Measurements from ENCODE around the gene SCN3B. TPM values are rescaled to one million over a fixed set of nuclear protein-coding genes. Genes with fewer than 3 reads are reported as not detected.

SCN3B gene
- total RNA-seq, 1 experiment from 2014 or later, result 0.39 TPM

DNA sequence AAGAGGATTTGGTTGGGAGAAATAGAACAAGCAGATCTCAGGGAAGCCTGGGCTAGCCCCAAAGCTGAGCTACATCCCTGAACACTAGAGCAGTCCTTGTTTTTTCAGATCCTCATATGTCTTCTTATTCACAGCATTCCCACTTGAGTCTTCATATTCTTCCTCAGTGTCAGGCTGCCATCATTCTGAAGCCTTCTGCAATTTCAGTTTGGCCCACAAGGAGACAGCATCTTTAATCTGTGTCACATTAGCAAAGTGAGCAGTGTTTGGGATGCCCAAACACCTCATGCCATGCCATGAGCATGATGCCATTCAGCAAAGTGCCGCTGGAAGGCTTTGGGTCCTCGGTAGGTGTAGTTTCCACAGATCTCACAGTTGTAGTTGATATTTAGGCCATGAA lies 56.6 kb downstream of the SCN3B start:
- DNase-seq (ENCODE audit: low spot score), result no peak

DNA sequence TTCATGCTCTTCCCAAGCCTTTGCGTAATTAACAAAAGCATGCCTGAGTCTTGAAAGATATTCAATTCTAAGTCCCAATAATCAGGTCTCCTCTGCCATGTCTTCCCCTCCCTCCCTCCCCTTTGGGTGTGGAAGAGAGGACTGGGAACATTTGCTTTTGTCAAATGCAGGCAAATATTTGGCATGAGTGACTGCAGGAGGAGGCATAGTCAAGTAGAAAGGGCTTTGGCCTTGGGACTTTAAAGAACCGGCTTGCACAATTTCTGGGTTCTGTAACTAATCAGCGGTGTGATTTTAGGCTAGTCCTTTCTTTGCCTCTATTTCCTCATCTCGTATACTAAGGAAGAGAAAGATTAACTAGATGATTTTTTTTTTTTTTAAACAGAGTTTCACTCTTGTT lies 59.5 kb downstream of the SCN3B start:
- no peak for DNase-seq (ENCODE audit: low spot score)

- peak; percentile 21 for DNase-seq (ENCODE audit: low spot score)
These were observed 60.1 kb downstream of the SCN3B start for GRCh38 chr11:123594188-123594901.

DNA sequence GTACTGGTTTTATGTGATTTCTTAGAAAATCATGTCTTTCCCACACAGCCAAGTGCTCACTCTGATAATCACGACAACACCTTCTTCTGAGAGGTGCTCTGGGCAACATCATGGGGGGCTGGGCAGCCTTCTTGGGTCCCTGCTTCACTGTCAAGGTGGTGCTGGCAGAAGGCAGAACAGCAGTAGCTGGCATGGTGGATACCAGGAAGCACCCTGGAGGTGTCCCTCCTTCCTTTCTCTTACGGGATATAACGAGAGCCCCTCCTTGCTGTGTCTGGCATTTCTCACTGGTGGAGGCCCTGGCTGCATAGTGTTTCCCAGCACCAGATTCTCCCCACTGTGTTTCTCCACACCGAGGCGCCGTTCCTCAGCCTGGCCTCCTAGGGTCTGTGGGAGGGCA lies 60.9 kb downstream of the SCN3B start:
- DNase-seq (ENCODE audit: low spot score), result no peak

- peak; percentile 93 for DNase-seq (ENCODE audit: low spot score)
These were observed 64.0 kb downstream of the SCN3B start for GRCh38 chr11:123590296-123590912.

- no peak for DNase-seq (ENCODE audit: low spot score)
These were observed 65.6 kb downstream of the SCN3B start for GRCh38 chr11:123588864-123589262.

GRCh38 chr11:123588117-123588863 lies 66.1 kb downstream of the SCN3B start:
- no peak for DNase-seq (ENCODE audit: low spot score)

GRCh38 chr11:123587559-123587958 lies 66.9 kb downstream of the SCN3B start:
- no peak for DNase-seq (ENCODE audit: low spot score)

DNA sequence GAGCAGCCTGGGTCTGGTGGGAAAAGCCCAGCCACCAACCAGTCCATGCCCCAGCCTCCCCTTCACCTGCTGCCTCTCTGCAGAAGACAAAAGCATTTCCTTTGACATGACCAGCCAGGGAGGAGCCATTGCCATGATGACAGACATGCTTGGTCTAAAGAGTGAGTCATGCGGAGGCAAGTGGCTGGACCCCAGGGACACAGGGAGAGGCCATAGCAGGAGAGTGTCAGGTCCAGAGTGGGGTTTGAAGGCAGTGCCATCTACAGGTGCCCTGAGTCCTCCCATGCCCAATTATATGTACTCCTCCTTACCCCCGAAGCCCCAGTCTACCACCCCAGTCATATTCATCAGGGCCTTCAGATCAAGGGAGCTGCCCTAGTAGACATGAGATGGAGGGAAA lies 67.4 kb downstream of the SCN3B start:
- peak; percentile 23 for DNase-seq (ENCODE audit: low spot score)

- no peak for DNase-seq (ENCODE audit: low spot score)
These were observed 67.9 kb downstream of the SCN3B start for GRCh38 chr11:123586568-123586967.

GRCh38 chr11:123585706-123586105 lies 68.7 kb downstream of the SCN3B start:
- DNase-seq (ENCODE audit: low spot score), result no peak

- no peak for DNase-seq (ENCODE audit: low spot score)
These were observed 69.2 kb downstream of the SCN3B start for GRCh38 chr11:123585206-123585605.

GRCh38 chr11:123584737-123585136 lies 69.7 kb downstream of the SCN3B start:
- no peak for DNase-seq (ENCODE audit: low spot score)

GRCh38 chr11:123584186-123584585 lies 70.2 kb downstream of the SCN3B start:
- no peak for DNase-seq (ENCODE audit: low spot score)

GRCh38 chr11:123582992-123583504 lies 71.4 kb downstream of the SCN3B start:
- no peak for DNase-seq (ENCODE audit: low spot score)

DNA sequence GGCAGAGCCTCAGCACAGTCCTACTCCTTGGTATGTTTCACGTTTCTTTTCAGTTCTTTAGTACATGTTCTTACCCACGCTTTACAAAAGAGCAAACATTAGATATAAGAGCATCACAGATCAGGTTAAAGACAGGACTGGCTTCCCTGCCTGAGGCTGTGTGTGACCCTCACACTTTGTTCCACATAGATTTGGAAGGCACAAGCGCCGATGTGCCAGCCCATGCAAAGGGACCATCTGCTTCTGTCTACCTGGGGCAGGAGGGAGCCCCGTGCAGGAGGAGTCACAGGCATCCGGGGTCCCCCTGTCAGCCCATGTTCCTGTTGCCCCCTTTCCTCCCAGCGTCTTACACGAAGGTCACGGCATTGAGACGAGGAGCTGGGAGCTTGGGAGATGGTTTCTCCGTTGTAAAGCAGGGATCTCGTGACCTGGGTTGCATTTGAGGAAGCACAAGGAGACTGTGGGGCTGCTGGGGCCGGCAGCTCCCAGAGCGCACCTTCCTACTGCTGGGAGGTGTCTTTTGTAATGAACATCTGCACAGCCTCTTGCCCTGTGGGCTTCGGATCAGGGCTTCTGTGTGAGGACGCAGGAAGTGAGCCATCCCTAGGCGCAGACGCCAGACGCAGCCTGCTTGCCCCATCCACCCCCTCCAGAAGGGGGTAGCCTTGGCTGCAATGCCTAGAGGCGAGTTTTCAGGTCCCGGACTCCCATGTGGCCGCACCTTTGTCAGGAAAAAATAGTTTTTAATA lies 72.6 kb downstream of the SCN3B start:
- DNase-seq (ENCODE audit: low spot score), result no peak

GRCh38 chr11:123580557-123581275 lies 73.7 kb downstream of the SCN3B start:
- DNase-seq (ENCODE audit: low spot score), result peak; percentile 55

DNA sequence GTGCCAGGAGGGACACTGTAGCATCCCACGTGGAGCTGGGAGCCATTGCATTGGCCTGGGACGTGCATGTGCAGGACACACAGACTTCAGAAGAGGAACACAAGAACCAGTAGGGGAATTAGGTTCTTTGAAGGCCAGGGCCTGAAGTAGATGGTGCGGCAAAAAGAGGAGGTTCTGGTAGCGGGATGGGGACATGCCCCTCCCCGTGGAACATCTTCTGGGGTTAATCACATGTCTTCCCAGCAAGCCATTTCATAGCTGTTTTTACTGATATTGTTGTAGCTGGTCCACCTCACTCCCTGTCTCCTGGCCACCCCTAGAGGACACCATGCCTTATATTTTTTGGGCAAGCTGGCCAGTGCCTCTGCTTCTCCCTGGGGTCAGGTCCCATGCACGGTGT lies 74.3 kb downstream of the SCN3B start:
- DNase-seq (ENCODE audit: low spot score), result no peak

GRCh38 chr11:123579482-123579812 lies 75.0 kb downstream of the SCN3B start:
- DNase-seq (ENCODE audit: low spot score), result no peak

Measured in H4 (cell line).